A673 (cell line): ENCODE results near the gene NFXL1. TPM values are rescaled to one million over a fixed set of nuclear protein-coding genes. Genes with fewer than 3 reads are reported as not detected.

Experiments used
- BruUV-seq: library from RNA; stranded (reverse); fragments of 400-500 nt; replicated peaks from 2 replicates; lab custom pipeline; 2021; lab: Mats Ljungman, UMichigan
- CTCF ChIA-PET: fragments of 300-600 bp; sonication (Branson Sonifier 250); formaldehyde crosslinking; loops from one replicate; lab custom pipeline; 2022; ENCODE audit warnings: antibody characterized with exemption; lab: Charles Lee
- POLR2A ChIA-PET: fragments of 300-600 bp; sonication (Branson Sonifier 250); formaldehyde crosslinking; loops from one replicate; lab custom pipeline; 2022; ENCODE audit warnings: antibody characterized with exemption; ENCODE audit not compliant: low non-redundant PET; lab: Charles Lee
- DNase-seq: peaks from one replicate; pipeline ENCODE4 v3.0.0-alpha.2; 2015; ENCODE audit warnings: low spot score
- H3K27ac ChIP-seq: fragments of 200-600 bp; sonication (generic); 2 replicates; pipeline ENCODE4 v1.5.1; 2016; ENCODE audit warnings: mixed run types, low read depth, mild to moderate bottlenecking, mixed read lengths, antibody characterized with exemption, low read length; ENCODE audit not compliant: poor library complexity, severe bottlenecking
- H3K27me3 ChIP-seq: fragments of 200-600 bp; sonication (generic); replicated peaks from 2 replicates; pipeline ENCODE4 v1.6.1; 2017; ENCODE audit warnings: mixed run types, low read depth, mild to moderate bottlenecking, mixed read lengths, antibody characterized with exemption, low read length; ENCODE audit not compliant: insufficient read depth, poor library complexity
- H3K36me3 ChIP-seq: fragments of 200-600 bp; sonication (generic); 2 replicates; pipeline ENCODE4 v1.6.1; 2016; ENCODE audit warnings: mixed run types, mild to moderate bottlenecking, mixed read lengths, antibody characterized with exemption, low read length; ENCODE audit not compliant: insufficient read depth, poor library complexity, severe bottlenecking
- H3K4me1 ChIP-seq: fragments of 200-600 bp; sonication (generic); 2 replicates; pipeline ENCODE4 v1.6.1; 2017; ENCODE audit warnings: mixed run types, mild to moderate bottlenecking, mixed read lengths, antibody characterized with exemption, low read length; ENCODE audit not compliant: insufficient read depth, poor library complexity, severe bottlenecking
- H3K4me3 ChIP-seq: fragments of 200-600 bp; sonication (generic); 2 replicates; pipeline ENCODE4 v1.5.1; 2016; ENCODE audit warnings: low read depth, mixed run types, mild to moderate bottlenecking, mixed read lengths, low read length; ENCODE audit not compliant: poor library complexity, severe bottlenecking
- H3K9me3 ChIP-seq: fragments of 200-600 bp; sonication (generic); 2 replicates; pipeline ENCODE4 v1.6.1; 2016; ENCODE audit warnings: mixed run types, low read depth, mild to moderate bottlenecking, mixed read lengths, antibody characterized with exemption, low read length; ENCODE audit not compliant: poor library complexity, severe bottlenecking
- EZH2 ChIP-seq: fragments of 200-600 bp; sonication (generic); IDR thresholded peaks from 2 replicates; pipeline ENCODE4 v1.6.1; 2017; ENCODE audit warnings: borderline replicate concordance, low read depth, mild to moderate bottlenecking, mixed read lengths, antibody characterized with exemption, low read length; ENCODE audit not compliant: poor library complexity, severe bottlenecking
- intact Hi-C: fragments of 100-400 bp; cut with micrococcal nuclease; formaldehyde crosslinking; loops from one replicate; pipeline ENCODE4 v1.10.0; 2022; ENCODE audit not compliant: unreplicated experiment
- total RNA-seq: library from RNA; stranded (reverse); gene quantifications from 2 replicates; pipeline ENCODE4 v1.2.3, GENCODE V29; 2021
- TF ChIP-seq, protein P1 (sequence below): fragments of 300-800, 200-600 bp; sonication (generic); conservative IDR thresholded peaks from 2 replicates; pipeline ENCODE4 v1.5.1; 2017; ENCODE audit warnings: low read depth, mild to moderate bottlenecking, antibody characterized with exemption, low read length, moderate library complexity, mixed read lengths

The NFXL1 gene
- total RNA-seq, 1 experiment from 2014 or later = 12.1 TPM

DNA sequence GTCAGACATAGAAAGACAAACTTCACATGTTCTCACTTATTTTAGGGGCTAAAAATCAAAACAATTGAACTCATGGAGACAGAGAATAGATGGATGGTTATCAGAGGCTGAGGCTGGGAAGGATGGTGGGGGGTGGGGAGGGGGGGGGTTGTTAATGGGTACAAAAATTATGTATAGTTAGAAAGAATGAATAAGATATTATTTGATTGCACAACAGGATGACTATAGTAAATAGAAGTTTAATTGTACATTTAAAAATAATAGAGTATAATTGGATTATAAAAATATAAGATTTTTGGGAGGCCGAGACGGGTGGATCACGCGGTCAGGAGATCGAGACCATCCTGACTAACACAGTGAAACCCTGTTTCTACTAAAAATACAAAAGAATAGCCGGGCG is 109.8 kb downstream of the NFXL1 start:
- ChIA-PET CTCF (no interaction called here), POLR2A (no interaction called here)
- intact Hi-C loops = no loop called here
- Histone ChIP-seq H3K27me3 (no peaks in the 10 kb centered on the region), H3K9me3 (no peaks in the 10 kb centered on the region), H3K27ac (no peak overlapping the region), H3K4me1 (no peaks in the 10 kb centered on the region), H3K4me3 (no peak overlapping the region), H3K36me3 (no peaks in the 10 kb centered on the region)
- no TSS peak for BruUV-seq
- DNase-seq = no peak
- TF ChIP-seq EZH2 = no peak
- TF ChIP-seq, protein P1, sequence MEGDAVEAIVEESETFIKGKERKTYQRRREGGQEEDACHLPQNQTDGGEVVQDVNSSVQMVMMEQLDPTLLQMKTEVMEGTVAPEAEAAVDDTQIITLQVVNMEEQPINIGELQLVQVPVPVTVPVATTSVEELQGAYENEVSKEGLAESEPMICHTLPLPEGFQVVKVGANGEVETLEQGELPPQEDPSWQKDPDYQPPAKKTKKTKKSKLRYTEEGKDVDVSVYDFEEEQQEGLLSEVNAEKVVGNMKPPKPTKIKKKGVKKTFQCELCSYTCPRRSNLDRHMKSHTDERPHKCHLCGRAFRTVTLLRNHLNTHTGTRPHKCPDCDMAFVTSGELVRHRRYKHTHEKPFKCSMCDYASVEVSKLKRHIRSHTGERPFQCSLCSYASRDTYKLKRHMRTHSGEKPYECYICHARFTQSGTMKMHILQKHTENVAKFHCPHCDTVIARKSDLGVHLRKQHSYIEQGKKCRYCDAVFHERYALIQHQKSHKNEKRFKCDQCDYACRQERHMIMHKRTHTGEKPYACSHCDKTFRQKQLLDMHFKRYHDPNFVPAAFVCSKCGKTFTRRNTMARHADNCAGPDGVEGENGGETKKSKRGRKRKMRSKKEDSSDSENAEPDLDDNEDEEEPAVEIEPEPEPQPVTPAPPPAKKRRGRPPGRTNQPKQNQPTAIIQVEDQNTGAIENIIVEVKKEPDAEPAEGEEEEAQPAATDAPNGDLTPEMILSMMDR = no peak

DNA sequence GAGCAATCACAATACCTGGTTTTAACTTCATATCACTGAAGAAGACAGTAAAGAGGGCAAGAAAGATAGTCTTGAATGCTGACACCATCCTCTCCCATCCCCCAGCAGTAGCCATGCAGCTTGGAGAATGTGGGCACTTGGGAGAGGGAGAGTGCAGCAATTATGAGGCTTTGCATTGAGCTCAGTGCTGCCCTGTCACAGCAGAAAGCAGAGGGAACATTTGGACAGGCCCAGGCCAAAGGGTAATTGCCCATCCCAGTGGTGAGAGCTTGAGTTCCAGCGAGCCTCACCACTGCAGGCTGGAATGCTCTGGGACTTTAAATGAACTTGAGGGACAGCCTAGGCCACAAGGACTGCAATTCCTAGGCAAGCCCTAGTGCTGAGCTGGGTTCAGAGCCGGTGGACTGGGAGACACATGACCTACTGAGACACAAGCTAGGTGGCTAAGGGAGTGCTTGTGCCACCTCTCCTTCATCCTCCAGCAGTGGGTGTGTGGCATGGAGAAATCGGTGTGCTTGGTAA is 112.8 kb downstream of the NFXL1 start:
- POLR2A ChIA-PET = no interaction called here
- Histone ChIP-seq H3K36me3 (no peaks in the 10 kb centered on the region), H3K4me3 (no peak overlapping the region), H3K9me3 (no peaks in the 10 kb centered on the region), H3K27me3 (no peaks in the 10 kb centered on the region), H3K27ac (no peak overlapping the region), H3K4me1 (no peaks in the 10 kb centered on the region)
- TF ChIP-seq, protein P1 = no peak
- TF ChIP-seq EZH2 = no peak
- CTCF ChIA-PET = no interaction called here
- DNase-seq = no peak
- intact Hi-C loops = no loop called here
- no TSS peak for BruUV-seq

DNA sequence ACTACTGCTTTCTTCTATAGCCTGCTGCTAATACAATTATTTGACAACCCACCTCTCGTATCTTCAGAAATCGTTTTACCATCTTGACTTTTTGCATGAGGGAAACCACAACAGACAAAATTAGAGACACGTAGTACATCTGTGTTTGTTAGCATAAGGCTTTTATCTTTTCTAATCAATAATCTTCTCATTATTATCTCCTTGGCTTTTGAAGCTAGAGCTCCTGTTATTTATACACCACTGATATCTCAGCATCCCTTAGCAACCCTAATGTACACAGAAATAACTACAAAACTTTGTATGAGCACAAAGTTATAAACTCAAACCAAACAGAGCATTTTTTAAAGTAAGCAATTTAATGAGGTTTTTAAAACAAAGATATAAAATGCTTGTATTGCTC is 116.2 kb downstream of the NFXL1 start:
- POLR2A ChIA-PET = no interaction called here
- no peak for TF ChIP-seq EZH2
- TF ChIP-seq, protein P1 = no peak
- Histone ChIP-seq H3K4me1 (no peaks in the 10 kb centered on the region), H3K27me3 (no peaks in the 10 kb centered on the region), H3K27ac (no peak overlapping the region), H3K36me3 (no peaks in the 10 kb centered on the region), H3K4me3 (no peak overlapping the region), H3K9me3 (no peaks in the 10 kb centered on the region)
- intact Hi-C loops = no loop called here
- CTCF ChIA-PET = no interaction called here
- no TSS peak for BruUV-seq
- no peak for DNase-seq

Other genes with a start within 250 kb of the NFXL1 start
- gene CORIN, start 76.5 kb downstream of the NFXL1 start, total RNA-seq = 0.26 TPM in 1 of 2 replicates, not detected in the other
- 0.39 TPM in 1 of 2 replicates, not detected in the other for gene CNGA1, start 102.1 kb upstream of the NFXL1 start, total RNA-seq
- gene NIPAL1, start 102.2 kb upstream of the NFXL1 start, total RNA-seq = 0.46 and 0.84 TPM in 2 replicates
- gene TXK, start 219.7 kb upstream of the NFXL1 start, total RNA-seq = 1.4 and 2.0 TPM in 2 replicates